HPDE6-E6E7 (cell line): ENCODE data around the gene CACNG7.
"Not testable (repeated sequence)": the region's sequence is repeated elsewhere in the genome, so short reads cannot be mapped to it uniquely, and the experiment has no call there.

ENCODE experiments used
- DNase-seq: peaks from one replicate; pipeline ENCODE4 v3.0.0; 2011; ENCODE audit warnings: missing footprints; ENCODE audit errors: extremely low spot score

CACNG7 gene

DNA sequence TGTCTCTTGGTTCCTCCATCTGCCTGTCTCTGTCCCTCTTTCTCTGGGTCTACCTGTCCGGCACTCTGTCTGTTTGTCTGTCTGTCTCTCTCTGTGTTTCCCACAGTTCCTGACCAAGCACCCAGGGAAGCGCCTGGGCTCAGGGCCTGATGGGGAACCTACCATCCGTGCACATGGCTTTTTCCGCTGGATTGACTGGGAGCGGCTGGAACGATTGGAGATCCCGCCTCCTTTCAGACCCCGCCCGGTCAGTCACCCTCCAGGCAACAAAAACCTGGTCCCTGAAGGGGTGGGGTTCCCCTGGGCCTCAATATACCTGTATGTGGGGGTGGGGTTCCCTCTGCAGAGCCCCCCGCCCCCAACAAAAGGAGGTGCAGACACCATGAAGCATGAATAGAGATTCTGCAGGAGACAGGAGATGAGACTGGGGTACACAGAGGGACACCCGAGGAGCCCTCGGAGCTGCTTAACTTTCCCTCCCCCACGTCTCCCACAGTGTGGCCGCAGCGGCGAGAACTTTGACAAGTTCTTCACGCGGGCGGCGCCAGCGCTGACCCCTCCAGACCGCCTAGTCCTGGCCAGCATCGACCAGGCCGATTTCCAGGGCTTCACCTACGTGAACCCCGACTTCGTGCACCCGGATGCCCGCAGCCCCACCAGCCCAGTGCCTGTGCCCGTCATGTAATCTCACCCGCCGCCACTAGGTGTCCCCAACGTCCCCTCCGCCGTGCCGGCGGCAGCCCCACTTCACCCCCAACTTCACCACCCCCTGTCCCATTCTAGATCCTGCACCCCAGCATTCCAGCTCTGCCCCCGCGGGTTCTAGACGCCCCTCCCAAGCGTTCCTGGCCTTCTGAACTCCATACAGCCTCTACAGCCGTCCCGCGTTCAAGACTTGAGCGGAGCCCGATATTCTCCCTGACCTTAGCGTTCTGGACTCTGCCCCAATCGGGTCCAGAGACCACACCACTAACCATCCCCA lies 2.6 kb upstream of the CACNG7 start:
- DNase-seq = peak; percentile 59

DNA sequence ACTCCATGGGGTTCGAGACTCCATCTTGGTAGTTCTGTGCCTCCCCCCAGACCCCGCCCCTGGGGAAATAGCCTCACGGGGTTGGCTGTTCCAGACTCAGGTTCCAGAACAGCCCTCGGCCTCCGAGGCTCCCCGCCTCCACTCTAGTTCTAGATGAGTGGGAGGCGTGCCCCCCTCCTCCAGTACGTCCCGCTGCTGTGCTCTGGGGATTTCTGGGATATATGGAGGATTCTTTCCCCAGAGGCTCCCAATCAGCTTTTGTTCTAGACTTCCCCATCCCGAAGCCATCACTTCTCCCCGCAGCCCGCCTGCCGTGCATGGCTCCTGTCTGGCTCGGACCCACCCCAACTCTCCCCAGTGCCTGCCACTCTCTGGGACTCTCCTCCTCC lies 1.9 kb upstream of the CACNG7 start:
- no peak for DNase-seq

DNA sequence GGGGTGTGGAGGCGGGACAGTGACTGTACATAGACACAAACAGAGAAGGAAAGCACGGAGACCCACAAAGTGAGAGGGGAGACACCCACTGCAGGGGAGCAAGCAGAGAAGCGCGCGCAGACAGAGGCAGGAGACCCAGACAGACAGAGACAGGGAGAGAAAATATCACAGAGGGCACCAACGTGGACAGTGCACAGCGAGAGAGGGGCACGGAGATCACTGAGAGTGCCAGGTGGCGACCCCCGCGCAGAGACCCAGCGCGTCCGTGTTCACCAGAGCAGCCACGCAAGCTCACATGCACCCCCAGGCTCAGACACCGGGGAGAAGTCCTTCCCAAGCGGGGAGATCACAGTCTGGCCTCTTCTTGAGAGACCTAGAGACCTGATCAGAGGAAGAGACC lies 1.4 kb upstream of the CACNG7 start:
- DNase-seq = no peak

DNA sequence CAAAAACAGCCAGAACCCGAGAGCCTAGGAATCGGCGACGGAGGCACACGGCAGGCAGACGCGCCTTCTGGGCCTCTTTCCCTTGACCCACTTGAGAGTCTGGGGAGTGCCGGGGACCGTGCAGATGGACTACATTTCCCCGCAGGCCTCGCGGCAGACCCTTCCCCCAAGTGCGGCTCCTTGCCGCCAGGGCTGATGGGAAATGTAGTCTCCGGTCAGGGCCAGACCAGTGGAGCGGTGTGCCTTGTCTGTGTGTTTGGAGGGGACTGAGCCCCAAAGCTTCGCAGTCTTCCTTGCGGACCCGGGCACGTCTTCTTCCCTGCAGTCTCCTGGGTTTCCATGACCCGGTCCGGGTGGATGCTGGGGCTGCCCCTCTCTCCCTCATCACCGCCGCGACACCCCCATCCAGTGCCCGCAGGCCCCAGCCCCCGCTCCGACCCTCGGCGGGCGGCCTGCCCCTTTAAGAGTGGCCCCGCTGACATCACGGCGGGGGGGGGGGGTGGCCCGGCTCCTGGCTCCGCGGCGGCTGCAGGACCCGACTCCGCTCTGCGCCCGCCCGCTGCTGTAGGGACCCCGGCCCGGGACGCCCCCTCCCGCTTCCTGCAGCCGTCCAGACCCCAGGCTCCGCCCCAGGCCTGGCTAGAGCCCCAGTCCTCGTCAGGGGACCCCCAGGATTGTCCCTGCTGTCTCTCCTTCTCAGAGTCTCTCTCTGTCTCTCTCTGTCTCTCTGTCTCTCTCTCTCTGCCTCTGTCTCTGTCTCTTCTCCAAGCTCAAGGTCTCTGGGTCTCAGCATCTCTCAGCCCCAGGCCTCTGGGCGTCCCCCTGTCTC lies 758 bp upstream of the CACNG7 start:
- peak; percentile 42 for DNase-seq

DNA sequence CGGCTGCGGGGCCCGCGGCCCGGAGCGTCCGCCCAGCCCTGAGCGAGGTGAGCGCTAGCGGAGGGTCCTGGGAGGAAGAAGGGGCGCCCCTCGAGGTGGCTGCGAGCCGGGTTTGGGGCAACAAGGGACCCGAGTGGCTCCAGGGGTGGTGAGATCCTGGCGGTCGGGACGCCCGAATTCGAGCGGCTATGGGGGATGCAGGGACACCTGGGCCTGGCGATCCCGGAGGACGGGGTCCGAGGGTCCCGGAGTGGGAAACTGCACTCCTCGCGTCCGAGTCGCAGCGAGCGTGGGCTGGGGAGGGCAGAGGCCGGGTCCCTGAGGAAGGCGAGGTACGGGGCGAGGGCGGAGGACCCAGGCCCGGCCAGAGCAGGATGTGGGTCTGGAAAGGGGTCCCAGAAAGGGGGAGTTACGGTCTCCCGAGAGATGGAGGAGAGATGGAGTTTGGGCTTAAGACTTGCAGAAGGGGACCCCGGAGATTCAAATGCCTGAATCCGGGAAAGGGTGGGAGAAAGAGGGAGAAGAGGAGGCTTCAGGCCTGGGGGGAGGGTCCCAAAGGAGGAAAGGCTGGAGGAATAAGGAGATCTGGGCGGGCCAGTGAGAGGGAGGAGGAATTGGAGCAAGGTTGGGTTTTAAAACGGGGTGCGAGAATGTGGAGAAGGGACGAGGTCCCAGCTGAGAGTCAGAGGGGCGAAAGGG lies 542 bp downstream of the CACNG7 start:
- DNase-seq = no peak

DNA sequence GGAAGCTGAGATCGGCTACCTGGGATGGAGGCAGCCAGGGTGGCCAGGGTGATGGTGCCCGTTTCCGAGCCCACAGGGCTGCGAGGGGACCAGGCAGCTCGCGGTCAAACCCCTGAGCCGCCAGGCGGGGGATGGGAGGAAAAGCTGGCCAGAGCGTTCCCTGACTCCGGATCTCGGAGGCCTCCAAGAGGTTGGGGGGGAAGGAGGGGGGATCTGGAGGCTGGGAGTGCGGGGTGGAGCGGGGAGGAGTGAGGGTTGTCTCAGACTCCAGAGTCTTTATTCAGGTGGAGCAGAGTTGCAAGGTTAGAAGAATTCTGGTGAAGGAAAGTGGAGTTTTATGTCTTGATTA lies 1.1 kb downstream of the CACNG7 start:
- DNase-seq = no peak

DNA sequence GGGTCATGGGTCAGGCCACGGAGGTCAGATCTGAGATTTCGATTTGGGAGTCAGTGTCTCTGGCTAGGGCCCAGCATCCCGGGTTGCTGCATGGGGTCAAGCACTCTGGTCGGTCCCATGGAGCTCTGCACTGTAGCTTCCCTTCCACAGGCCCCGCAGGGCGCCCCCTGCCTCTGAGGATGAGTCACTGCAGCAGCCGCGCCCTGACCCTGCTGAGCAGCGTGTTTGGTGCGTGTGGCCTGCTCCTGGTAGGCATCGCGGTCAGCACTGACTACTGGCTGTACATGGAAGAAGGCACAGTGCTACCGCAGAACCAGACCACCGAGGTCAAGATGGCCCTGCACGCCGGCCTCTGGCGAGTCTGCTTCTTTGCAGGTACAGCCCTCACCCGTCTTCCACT lies 3.6 kb downstream of the CACNG7 start:
- DNase-seq = no peak

DNA sequence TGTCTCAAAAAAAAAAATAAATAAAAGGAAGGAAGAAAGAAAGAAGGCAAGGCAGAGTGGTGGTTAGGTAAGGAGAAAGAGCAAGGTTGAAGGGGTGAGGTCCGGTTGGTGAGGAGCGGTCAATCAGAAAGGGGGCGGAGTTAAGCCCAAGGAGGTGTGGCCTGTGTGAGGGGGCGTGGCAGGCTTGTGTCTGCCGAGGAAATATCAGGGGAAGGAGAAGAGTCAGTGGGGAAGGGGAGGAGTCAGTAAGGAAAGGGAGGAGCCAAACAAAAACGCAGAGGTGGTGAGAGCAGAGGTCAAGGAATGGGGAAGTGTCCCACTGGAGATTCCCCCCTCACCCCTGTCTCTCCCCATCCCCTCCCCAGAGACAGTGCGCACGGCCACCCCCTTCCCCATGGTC lies 5.9 kb downstream of the CACNG7 start:
- no peak for DNase-seq

DNA sequence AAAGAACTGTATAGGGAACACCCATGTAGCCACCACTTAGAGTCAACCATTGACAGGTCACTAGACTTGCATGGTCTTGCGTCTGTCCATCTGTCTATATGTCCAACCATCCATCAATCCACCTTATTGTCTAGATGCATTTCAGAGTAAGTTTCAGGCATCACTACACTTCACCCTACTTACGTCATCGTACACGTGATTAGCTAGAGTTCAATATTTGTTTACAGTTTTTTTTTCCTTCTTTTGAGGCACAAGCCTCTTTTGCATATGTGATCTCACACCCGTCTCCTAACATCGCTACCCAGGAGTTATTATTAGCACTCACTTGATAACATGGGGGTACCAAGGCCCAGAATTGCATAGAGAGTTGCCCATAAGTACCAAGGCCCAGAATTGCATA lies 6.9 kb downstream of the CACNG7 start:
- no peak for DNase-seq

DNA sequence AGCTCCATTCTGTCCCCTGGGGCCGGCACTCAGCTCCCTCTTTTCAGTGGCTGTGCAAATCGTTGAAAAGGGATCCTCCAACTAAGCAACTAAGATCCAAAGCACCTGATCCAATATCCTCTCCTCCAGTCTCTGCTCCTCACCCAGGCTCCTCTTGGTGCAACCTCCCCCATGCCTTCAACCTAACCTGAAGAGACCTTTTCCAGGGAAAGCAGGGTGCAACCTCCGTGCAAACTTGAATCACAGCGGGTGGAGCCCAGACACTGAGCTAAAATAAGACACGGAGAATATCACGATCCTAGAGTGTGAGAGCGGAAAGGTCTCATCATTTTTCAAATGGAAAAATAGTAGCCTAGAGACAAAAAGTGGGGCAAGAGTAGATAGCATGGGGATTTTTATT lies 8.3 kb downstream of the CACNG7 start:
- no peak for DNase-seq

DNA sequence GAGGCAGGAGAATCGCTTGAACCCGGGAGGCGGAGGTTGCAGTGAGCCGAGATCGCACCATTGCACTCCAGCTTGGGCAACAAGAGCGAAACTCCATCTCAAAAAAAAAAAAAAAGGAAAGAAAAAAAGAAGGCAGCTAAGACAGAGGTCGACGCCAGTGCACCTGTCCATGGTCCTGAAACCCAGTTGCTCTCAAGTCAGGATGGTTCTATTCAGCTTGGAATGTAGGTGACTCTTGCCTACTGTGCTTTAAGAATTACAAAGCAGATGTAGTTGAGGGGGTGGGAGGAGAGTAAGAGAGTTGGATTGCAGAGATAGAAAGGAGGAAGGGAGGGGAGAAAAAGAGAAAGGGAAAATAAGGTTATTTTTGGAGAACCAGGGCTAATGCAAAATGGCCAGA lies 18.7 kb downstream of the CACNG7 start:
- no peak for DNase-seq

DNA sequence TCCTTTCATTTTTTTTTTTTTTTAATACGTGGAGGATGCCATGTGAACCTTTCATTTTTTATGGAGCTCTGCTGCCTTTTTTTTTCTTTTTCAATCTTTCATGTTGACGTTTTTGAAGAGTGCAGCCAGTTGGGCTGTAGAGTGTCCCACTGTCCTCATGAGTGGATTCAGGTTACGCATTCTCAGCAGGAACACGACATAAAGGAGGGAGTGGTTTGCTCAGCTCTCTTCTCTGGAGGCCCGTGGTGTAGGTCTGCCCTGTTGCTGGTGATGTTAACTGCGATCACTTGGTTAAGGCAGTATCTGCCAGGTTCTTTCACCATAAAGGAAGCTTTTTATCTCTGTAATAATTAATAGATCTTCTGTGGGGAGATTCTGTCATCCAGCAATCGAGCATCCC lies 27.0 kb downstream of the CACNG7 start:
- no peak for DNase-seq

DNA sequence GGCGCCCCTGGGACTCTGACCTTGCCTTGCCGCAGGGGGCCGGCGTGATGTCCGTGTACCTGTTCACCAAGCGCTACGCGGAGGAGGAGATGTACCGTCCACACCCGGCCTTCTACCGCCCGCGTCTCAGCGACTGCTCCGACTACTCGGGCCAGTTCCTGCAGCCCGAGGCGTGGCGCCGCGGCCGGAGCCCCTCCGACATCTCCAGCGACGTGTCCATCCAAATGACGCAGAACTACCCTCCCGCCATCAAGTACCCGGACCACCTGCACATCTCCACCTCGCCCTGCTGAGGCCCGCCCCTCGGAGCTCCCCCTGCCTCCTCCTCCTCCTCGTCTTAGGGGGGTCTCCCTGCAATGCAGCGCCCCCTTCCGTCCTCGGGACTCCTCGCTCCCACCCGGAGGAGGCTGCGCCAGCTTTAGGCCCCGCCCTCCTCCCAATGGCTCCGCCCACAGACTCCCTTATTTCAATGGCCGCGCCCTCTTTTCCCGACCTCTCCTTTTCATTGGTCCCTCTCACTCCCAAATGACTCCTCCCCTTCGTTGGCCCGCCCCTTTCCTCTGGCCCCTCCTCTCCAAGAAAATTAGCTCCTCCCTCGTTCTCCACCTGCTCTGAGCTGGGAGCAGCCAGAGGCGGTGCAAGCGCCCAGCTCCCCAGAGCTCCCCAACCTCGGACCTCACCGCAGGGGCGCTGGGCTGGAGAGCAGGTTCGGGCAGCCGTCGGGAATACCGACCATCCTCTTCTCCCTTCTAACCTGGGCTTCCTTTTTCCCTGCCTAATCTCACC lies 33.1 kb downstream of the CACNG7 start:
- DNase-seq = no peak

DNA sequence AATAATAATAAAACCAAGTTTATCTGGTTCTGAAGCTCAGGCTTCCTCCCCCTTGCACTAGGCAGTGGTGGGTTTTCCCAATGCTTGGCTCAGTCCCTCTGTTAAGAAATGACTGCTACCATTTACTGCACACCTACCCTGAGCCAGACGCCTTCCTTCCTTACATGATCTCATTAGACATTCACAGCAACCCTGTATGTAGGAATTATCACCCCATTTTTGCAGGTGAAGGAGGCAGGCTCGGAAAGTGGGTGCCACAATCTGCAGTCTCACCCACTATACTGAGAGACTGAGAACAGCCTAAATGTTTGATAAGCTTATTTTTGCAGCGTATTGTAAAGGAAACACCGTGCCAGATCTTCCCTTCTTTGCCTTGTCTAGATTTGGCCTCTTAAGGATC lies 35.3 kb downstream of the CACNG7 start:
- DNase-seq = no peak

DNA sequence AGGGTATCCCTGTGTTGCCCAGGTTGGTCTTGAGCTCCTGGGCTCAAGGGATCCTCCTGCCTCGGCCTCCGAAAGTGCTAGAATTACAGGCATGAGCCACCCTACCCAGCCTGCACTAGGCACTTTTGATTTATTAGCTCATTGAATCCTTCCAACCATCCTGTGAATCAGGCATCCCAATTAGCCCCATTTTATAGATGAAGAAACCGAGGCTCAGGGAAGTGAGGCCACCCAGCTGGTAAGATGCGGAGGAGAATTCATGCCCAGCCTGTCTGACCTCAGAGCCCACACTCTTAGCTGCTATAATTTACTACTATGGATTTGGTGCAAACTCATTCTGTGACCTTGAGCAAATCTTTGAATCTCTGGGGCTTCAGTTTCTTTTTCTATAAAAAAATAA lies 35.9 kb downstream of the CACNG7 start:
- DNase-seq = no peak

DNA sequence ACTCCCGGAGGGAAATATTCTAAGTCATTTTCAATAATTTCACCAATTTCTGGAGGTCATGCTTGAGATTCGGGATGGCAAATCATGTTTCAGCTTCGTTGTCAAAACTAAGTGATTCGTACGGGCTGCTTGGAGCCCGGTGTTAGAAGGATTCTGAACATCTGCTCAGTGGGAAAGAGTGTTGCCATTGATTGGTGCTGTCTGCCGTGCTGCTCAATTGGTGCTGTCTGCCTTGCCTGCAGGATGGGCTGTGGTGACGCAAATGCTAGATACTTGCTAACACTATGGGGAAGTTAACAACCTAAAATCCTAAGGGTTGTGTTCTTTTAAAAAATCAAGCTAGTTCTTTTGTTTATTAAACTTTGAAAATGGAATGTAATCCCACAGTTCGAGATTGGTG lies 36.4 kb downstream of the CACNG7 start:
- DNase-seq = no peak

DNA sequence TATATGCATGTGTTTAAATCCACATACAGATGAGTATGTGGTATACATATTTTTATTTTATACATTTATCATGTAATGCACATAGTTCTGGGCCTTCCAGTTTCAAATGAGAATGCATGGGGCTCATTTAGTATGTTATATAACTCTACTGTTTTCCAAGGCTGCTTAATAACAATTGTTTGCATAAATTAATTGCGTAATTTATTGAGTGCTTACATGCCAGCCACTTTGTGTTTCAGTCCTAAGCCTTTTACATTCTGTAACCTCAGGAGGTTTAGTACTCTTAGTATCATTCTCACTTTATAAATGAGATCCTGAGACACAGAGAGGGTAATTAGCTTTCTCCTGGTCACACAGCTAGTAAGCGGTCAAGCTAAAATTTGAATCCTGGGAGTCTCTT lies 36.9 kb downstream of the CACNG7 start:
- no peak for DNase-seq

DNA sequence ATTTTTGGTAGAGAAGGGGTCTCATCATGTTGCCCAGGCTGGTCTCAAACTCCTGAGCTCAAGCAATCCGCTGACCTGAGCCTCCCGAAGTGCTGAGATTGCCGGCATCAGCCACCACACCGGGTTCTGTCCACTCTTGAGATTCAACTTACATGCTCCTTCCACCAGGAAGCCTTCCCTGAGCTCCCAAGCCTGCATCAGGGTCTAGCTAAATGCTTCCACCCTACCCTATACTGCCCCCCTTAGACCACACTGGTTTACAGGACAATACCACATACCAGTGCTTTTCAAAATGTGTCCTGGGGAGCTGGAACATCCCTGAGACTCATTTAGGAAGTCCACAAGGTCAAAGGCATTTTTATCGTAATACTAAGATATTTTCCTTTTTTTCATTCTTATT lies 38.5 kb downstream of the CACNG7 start:
- DNase-seq = no peak

DNA sequence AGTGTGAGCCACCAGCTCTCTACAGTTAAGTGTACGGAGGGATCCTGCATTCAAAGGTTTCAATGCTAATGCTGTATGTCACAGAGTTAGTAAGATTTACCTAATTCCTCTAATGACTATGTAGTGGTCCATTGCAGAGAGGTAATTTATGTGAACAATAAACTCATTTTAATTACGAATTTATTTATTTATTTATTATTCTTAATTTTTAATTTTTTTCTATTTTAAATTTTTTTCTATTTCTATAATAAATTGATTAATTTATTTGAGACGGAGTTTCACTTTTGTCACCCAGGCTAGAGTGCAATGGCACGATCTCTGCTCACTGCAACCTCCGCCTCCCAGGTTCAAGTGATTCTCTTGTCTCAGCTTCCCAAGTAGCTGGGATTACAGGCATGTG lies 39.5 kb downstream of the CACNG7 start:
- not testable (repeated sequence) for DNase-seq

DNA sequence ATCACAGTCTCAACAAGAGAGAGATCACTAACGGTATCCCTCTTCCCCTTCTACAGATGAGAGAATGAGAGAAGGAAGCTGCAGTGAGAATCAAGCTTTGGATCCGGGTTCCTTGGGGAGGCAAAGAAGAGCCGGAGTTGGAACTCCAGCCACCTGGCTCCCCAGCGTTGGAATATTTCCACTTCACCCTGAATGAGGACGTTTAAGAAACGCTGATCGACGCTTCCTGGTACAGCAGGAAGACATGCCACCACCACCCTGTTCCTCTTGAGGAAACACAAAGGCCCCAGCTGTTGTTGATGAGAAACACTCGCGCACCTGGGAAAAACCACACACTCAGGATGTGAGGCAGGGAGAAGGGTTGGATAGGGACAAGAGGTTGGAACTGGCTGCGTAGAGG lies 42.4 kb downstream of the CACNG7 start:
- no peak for DNase-seq

DNA sequence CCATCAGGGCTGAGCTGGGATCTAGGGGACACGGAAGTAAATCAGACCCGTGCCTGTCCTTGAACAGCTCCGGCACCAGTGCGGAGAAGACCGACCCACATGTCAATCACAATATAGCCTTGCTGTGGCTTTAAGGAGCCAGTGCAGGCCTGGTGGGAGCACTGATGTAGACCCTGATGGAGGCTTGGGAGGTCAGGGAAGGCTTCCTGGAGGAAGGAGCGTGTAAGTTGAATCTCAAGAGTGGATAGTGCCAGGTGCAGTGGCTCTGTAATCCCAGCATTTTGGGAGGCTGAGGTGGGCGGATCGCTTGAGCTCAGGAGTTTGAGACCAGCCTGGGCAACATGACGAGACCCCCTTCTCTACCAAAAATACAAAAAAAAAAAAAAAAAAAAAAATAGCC lies 42.9 kb downstream of the CACNG7 start:
- DNase-seq = no peak

DNA sequence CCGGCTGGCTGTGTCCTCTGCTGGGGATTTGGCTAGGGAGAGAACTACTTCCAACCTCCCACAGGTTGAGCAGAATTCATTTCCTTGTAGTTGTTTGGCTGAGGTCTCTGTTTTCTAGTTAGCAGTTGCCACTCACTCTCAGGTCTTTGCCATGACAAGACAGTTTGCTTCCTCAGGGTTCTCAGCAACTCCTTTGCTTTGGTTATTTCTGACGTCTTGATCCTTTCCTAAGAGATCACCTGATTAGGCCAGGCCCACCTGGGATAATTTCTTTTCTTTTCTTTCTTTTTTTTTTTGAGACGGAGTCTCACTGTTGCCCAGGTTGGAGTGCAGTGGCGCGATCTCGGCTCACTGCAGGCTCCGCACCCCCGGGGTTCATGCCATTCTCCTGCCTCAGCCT lies 44.3 kb downstream of the CACNG7 start:
- no peak for DNase-seq
